Muscle of back (tissue), 11 donors: ENCODE results near the gene CHAT. TPM values are rescaled to one million over a fixed set of nuclear protein-coding genes. Genes with fewer than 3 reads are reported as not detected.

Experiments
- DNase-seq, 3 donors: peaks; one replicate each; pipeline versions ENCODE4 v3.0.0 to v3.0.0-alpha.2; 2013
- polyA plus RNA-seq, 10 donors: library from polyadenylated mRNA; unstranded; fragments of 120-200 nt; gene quantifications; one replicate each; pipeline ENCODE4 v1.2.1, GENCODE V29; 2013; ENCODE audit not compliant: insufficient read length in 10 of 10

Gene CHAT
- polyA plus RNA-seq, 10 donors = not detected

DNA sequence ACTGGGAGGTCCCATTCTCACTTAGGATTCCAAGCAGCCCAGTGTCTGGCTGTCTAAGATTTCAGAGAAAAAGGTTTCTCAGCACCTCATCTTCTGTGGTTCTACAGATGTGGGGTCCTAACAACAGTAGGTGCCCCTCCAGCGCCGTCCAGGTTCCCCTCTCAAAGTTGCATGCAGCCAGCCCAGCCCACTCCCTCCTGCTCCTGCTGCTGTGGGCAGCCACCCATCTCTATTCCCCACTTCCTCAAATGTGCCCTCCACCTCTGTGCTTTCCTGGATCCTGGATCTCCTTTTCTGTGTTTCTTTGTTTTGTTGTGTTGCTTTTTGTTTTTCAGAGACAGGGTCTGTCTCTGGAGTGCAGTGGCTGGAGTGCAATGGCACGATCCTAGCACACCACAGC is 17.0 kb upstream of the CHAT start:
- DNase-seq = no peak

DNA sequence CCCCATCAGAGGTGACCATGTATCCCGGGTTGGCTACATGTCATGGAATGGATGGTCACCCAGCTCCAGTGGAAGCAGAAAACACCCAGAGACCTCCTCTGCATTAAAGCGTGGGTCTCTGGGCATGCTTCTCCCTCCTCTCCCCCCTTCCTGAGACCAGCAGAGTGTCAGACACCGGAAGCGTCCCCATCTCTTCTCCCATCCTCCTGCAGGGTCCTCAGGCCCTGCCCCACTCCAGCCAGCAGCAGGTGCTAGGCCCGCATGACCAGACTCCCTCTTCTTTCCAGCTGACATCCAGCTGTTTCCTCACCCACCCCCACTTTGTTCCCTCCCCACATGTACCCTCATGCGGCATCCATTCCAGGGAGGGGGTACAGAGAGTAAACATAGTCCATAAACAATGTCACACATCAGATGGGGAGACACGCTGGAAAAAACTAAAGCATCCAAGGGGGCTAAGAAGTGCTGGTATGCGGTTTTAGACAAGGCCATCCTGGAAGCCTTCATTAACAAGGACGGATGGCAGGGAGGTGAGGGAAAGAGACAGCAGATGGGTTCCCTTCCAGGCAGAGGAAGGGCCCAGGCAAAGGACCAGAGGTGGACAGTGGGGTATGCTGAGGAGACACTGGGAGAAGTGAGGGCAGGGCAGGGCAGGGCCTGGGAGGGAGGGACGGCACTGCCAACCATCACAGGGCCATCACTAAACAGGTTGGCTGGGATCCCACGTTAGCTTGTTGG is 16.2 kb upstream of the CHAT start:
- no peak for DNase-seq

DNA sequence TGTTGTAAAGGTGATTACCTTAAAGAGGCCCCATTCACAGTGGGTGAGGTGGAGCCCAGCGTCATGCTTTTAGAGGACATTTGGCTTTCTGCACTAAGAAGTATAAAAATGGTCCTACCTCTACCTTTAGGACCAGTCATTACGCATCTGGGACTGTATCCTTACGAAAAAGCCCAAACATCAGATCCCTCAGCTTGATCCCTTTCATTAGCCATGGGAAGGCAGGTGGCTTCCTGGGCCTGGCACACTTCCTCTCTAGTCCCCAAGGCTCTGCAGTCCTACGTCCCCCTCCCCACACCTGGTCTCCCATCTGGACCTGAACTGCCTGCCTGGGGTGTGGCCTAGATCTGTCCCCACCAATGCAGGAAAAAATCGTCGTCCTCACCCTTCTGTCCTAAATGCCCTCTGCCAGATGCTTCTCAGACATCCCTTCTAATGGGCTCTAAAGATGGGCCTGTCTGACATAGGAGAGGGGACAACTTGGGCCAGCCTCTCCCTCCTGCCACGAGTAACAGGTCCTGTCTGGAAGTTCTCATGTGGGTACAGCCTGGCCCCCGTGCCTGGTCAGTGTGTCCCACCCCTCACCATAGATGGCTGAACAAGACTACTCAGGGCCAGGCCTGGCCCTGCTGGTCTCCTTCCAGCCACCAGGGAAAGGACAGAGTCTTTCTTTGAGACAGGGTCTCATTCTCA is 15.5 kb upstream of the CHAT start:
- DNase-seq = no peak

DNA sequence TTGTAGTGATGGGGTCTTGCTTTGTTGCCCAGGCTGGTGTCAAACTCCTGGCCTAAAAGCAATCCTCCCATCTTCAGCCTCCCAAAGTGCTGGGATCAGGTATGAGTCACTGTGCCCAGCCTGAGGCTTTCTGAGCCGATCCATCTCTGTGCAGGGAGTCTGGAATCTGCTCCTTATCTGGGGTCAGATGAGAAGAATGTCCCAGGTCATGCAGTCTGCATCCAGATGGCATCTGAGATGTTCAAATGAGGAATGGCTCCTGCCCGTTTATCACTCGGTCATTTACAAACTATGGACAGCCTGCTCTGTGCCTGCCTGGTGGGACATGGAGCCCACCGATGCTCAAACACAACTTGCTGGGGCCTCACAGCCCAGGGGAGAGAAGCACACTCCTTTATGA is 14.9 kb upstream of the CHAT start:
- DNase-seq = no peak

DNA sequence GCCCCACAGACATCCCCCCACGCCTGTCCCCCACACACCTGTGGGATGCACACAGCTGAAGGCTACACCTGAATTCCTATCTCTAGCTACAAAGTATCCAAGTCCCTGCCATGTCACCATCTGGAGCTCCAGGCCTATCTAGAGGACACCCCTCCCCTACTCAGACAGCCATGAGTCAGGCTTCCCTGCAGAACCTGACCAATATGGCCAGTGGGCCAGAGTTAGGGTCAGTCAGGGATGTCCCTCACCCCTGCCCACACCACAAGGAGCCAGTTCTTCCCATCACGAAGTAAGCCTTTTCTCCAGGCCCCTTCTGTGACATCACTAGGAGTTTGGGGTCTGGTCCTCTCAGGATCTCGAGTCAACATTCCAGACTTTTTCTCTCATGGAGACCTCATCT is 14.3 kb upstream of the CHAT start:
- no peak for DNase-seq

DNA sequence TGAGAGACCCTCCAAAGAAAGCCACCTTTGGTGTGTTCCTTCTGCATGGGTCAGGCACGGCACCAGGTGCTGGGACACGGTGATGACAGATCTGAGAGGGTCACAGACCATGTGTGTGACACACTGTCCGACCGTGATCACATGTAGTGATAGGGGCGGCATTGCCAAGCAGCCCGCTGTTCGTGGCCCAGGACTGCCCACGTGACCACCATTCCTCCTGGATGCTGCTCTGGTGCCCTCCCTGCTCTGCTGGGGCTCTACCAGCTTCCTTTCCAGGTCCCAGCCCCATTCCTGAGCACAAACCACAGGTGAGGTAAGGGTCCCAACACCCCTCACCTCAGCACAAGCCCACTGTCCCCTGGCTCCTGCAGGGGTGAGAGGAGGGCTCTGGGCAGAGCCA is 13.8 kb upstream of the CHAT start:
- no peak for DNase-seq

DNA sequence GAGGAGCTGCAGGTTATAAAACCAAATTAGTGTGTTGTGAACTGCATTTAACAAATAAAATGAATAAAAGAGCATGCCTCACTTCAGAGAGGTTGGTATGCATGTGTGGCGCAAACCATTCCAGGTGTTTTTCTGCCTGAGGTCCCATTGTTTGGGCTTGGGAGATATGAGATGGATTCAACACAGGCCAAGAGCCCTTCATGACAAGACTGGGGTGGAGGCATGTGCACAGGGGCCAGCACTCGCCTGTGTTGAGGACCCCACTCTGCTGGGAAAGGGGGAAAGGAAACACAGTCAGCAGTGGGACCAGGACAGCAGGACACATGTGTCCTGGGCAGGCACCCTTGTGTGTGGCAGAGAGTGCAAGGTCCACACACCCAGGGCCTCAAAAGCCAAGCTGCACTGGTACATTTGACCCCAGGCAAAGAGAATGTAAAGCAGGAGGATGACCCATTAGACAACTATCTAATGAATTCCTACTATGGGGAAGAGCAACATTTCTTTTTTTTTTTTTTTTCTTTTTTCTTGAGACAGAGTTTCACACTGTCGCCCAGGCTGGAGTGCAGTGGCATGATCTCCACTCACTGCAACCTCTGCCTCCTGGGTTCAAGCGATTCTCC is 12.9 kb upstream of the CHAT start:
- DNase-seq = no peak

DNA sequence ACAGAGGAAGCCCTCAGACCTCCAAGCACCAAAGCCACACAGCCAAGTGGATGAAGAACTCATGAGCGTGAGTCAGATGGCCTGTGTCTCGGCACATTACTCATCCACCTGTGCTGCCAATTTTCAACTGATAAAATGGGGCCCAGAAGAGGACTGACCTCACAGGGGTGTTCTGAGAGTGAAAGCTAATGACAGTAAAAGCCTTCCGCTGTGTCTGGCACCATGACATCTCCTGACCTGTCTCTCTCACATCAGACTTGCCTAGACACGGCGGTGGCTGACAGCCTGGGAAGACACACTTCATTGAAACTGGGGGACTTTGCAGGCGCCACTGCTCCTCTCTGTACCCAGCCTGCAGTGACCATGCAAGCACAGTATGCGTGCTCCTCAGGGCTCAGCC is 12.0 kb upstream of the CHAT start:
- DNase-seq = no peak

DNA sequence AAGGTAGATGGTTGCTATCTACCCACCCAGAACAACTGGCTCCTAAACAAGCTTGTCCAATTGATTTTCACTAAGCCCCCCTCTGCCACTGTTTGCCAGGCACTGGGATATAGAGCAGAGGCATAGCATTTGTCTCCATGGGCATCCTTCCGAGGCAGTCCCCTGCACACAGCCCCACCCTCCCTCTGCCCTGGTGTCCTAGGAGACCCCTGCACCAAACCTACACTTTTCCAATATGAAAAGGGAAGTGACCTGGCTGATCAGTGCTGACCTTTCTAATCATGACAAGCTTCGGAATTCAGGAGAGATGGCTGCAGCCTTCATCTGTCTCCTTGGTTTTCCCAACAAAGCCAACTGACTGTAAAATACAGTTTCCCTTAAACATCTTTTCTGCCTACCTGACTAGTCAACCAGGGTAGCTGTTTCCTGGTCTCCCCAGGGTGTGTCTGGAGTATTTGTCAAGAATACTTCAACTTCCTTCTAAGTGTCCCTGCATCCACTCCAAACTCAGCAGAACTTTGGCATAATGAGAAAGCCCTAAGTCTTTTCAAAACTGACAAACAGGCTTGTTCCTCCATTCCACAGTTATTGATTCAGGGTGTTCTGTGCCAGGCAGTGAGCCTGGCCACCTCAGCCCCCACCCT is 11.3 kb upstream of the CHAT start:
- DNase-seq = no peak

DNA sequence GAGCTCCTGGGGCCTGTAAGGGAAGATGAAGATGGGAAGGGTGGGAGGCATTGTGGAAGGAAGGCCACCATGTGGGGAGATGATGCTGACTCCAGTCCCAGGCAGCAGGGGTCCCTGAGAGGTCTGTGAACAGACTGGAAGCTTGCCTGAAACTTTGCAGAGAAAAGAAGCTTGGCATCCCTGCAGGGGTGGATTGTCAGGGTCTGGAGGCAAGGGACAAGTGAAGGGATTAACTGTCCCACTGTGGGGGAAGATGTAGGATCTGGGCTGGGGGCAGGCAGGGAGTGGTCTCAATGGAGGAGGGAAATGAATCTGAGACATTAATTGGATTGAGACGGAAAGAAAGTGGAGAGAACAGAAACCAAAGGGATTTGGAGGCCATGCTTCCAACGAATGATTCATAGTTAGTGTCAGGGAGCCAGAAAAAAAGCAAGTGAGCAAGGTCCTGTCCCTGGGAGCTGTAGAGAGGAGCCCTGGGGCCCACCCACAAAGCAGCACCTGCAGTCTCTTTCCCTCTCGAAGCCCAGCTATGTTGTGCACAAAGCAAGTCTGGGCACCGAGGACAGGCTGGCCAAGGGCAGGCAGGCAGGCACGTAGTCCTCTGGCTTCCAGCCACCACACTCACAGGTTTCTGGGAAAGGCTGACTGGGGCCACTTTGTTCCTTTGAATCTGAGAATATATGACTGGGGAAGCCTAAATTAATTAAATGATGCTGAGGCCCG is 8.5 kb upstream of the CHAT start:
- DNase-seq = no peak

DNA sequence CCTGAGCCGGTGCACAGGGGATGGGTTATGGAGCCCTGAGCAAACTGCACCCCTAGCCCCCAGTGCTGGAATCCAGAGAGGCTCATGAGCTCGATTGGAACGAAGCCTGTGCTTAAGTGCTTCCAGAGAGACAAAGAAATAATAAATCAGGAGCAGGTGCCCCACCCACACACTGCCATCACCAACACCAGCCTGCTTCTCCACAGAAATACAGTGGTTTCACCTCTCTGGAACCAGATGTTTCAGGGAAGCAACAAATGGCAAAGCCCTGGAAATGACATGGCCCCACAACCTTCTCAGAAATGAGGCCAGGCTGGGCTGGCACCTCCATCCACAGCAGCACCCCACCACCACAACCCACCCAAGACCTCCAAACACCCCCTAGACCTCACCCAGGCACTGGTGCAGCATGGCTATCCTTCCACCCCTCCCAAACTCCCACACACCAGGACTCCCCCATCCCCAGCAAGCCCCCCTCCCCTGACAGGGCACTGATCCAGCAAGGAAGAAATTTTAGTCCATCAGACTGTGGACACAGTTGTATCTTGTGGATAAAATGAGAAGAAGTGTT is 7.8 kb upstream of the CHAT start:
- DNase-seq = no peak

DNA sequence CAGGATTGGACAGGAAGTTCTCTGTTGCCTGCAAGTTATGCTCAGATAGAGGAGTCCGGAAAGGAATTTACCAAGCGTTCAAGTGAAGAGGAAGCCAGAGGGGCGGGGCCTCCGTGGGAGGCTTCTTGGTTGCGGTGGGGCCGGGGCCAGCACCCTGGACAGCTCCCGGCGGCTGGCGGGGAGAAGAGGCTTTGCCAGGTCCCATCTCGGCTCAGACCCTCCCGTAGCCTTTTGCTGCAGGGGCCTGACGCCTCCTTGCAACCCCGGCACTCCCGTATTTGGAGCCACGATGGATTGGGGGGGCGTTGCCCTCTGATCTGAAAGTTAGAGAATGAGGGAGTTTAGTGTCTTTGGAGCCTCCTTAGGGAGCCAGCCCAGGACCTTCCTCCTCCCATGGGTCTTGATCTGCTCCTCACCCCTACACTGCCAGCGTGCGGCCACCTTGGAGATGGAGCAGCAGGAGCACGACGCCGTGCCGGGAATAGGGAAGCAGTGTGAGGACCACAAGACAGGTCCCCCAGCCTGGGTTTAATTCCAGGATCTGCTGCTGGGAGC is 6.8 kb upstream of the CHAT start:
- DNase-seq = peak; percentile 40 to 83 (median 73)

DNA sequence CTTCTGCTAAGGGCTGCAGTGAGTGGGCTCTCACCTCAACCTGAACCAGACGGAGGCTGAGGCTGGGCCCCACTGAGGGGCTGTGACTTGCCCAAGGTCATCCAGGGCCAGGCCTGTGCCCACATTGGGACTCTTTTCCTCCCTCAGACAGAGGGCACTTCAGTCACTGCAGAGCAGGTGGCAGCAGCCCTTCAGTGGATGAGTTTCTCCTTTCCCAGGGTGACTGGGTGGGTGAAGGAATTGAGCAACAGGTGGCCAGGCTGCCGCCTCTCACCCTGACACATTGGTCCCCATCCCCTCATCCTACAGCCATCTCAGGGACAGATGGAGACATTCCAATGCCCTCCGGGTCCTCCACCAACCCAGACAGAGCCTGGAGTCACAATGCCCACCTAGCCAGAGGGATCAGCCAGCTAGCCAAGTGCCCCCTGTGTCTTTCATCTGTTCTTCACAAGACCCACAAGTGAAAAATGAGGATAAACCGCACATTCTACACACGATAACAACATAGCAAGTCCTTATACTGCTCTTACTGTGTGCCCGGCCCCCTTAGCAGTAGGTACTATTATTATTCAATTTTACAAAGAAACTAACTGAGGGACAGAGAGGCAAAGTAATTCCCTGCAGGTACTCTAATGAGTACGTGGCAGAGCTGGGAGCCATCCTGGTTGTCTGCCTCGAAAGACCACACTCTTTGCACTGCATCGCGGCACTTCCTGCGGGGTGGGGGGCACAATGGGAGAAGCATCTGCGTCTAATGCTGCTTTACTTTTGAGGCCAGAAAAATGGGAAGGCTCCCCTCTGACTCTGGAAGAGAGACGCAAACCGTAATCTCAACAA is 5.5 kb upstream of the CHAT start:
- no peak for DNase-seq

DNA sequence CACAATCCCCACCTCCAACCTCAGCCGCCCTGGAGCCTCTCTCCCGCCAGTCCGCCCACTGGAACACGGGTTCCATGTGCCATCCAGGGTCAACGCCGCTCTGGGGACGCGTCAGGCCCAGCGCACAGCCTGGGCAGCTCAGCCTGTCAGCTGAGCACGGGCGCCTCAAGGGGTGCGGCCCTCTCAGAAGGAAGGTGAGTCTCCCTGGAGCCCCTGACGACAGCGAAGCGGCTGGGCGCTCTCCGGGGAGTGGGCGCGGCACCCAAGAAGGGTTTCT is 4.9 kb upstream of the CHAT start:
- no peak for DNase-seq

DNA sequence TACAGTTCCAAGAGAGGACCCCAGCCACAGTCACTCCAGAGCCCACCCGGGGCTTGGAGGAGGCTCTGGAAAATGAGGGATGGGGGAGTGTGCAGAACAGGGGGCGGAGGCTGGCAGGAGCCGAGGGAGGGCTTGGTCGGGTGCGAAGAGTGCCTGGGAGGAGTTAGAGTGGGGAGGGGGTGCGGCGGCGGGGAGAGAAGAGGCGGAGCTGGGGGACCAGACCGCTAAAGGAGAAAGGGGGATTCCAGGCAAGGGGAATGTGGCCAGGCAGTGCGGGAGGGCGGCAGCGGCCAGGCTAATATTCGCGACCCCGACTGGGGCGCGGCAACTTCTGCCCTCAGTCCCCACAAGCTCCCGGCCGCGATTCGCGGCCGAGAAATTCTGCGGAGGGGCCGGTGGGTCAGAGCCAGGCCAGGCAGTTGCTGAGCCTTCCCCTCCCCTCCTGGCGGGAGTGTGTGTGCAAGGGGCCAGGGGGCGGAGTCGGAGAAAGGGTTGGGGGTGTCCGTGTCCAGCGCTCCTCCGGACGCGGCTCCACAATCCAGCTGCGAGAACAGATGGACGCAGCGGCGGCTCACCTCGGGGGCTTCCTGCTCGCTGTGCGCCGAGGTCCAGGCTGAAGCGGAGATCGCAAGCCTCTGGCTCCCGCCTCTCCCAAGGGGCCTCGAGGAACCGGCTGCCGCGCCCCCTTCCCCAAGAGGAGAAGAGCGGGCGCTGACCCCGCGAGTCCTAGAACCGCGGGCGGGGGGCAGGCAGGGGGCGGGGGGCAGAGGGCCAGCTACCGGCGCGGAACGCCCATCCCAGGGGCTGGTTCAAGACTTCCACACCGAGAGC is 4.3 kb upstream of the CHAT start:
- DNase-seq = peak in 2 of 3 donors; percentile 13 to 45

DNA sequence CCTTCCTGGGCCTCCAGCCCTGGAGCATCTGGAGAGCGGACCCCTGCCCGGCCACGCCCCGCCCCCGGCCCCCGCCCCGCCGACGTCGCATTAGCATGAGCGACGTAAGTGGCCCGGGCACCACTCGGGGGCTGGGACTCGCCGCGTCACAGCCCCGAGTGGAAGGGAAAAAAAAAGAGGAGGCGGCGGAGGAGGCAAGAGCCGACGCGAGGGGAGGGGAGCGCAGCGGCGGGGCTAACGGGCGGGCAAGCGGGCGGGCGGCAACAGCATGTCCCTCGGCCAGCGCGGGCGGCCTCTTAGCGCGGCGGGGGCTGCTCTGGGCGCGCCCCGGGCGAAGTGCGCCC is 3.8 kb upstream of the CHAT start, which contains the start of gene SLC18A3:
Gene SLC18A3 (plus strand): TSS at position 197 of the 344 bp plus-strand sequence. CDS start 431 bp downstream, outside the sequence.
- no peak for DNase-seq

DNA sequence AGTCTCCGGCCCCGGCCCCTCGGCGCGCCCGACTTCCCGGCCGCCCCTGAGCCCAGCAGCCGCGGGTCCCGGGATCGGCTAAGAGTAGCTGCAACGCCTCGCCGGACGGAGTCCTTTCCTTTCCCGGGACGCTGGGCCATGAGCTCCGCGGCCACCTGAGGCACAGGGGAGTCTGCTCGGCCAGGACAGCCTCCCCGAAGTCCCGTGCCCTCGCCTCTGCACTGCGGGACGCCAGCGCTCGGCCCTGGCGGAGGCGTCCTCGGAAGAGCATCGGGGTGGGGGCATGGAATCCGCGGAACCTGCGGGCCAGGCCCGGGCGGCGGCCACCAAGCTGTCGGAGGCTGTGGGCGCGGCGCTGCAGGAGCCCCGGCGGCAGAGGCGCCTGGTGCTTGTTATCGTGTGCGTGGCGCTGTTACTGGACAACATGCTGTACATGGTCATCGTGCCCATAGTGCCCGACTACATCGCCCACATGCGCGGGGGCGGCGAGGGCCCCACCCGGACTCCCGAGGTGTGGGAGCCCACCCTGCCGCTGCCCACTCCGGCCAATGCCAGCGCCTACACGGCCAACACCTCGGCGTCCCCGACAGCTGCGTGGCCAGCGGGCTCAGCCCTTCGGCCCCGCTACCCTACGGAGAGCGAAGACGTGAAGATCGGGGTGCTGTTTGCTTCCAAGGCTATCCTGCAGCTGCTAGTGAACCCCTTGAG is 3.2 kb upstream of the CHAT start:
- DNase-seq = no peak

DNA sequence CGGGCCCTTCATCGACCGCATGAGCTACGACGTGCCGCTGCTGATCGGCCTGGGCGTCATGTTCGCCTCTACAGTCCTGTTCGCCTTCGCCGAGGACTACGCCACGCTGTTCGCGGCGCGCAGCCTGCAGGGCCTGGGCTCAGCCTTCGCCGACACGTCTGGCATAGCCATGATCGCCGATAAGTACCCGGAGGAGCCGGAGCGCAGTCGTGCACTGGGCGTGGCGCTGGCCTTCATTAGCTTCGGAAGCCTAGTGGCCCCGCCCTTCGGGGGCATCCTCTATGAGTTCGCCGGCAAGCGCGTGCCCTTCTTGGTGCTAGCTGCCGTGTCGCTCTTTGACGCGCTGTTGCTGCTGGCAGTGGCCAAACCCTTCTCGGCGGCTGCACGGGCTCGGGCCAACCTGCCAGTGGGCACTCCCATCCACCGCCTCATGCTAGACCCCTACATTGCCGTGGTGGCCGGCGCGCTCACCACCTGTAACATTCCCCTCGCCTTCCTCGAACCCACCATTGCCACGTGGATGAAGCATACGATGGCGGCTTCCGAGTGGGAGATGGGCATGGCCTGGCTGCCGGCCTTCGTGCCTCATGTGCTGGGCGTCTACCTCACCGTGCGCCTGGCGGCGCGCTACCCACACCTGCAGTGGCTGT is 2.5 kb upstream of the CHAT start:
- DNase-seq = no peak
